Gastrocnemius medialis (tissue), 4 donors: ENCODE measurements around the gene CLN6.

ENCODE experiments used
- POLR2A ChIP-seq, 2 donors: fragments of 450-650 bp; IDR thresholded peaks; one replicate each; pipeline ENCODE4 v1.6.1; 2017; ENCODE audit warnings: antibody characterized with exemption in 2 of 2, mild to moderate bottlenecking in 2 of 2, moderate library complexity in 2 of 2
- TF ChIP-seq, protein P1 (sequence below), 5 experiments: fragments of 450-650 bp in 3 of 5; fragments of 200-600 bp in 2 of 5; sonication (generic) in 2 of 5; IDR thresholded peaks in 4 of 5; conservative IDR thresholded peaks in 1 of 5; 1 replicate in 4 of 5; 2 replicates in 1 of 5; pipeline ENCODE4 v1.5.1; 2016 to 2019; ENCODE audit warnings: antibody characterized with exemption in 5 of 5, mild to moderate bottlenecking in 3 of 5, moderate library complexity in 3 of 5

DNA sequence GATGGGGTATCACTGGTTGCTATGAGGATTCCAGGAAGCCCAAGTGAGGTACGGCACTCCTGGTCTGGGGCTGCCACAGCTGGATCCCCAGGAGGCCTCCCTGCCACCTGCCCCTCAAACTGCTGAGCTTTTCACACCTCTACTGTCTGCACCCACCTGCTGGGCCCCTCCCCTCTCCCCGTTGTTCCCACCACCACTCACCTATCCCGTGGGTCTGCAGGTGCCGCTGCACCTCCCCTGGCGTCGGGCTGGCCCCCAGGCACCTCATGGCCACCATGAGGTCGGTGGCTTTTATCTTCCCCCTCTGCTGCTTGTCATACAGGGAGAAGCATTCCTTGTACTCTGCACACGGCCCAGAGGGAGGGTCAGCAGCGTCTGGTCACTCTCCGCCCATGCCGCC, 30.2 kb downstream of the CLN6 start:
- TF ChIP-seq, protein P1, sequence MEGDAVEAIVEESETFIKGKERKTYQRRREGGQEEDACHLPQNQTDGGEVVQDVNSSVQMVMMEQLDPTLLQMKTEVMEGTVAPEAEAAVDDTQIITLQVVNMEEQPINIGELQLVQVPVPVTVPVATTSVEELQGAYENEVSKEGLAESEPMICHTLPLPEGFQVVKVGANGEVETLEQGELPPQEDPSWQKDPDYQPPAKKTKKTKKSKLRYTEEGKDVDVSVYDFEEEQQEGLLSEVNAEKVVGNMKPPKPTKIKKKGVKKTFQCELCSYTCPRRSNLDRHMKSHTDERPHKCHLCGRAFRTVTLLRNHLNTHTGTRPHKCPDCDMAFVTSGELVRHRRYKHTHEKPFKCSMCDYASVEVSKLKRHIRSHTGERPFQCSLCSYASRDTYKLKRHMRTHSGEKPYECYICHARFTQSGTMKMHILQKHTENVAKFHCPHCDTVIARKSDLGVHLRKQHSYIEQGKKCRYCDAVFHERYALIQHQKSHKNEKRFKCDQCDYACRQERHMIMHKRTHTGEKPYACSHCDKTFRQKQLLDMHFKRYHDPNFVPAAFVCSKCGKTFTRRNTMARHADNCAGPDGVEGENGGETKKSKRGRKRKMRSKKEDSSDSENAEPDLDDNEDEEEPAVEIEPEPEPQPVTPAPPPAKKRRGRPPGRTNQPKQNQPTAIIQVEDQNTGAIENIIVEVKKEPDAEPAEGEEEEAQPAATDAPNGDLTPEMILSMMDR (IDR thresholded peaks at IDR 0.05 in 4 of 5, conservative IDR thresholded peaks at IDR 0.05 in 1 of 5) = no peak
- TF ChIP-seq POLR2A (IDR thresholded peaks at IDR 0.05) = no peak
